ENCODE measurements around the gene ACACB. TPM values are rescaled to one million over a fixed set of nuclear protein-coding genes. Genes with fewer than 3 reads are reported as not detected.

Gene ACACB
- total RNA-seq, 1 donor from 2014 or later, result 130 TPM

DNA sequence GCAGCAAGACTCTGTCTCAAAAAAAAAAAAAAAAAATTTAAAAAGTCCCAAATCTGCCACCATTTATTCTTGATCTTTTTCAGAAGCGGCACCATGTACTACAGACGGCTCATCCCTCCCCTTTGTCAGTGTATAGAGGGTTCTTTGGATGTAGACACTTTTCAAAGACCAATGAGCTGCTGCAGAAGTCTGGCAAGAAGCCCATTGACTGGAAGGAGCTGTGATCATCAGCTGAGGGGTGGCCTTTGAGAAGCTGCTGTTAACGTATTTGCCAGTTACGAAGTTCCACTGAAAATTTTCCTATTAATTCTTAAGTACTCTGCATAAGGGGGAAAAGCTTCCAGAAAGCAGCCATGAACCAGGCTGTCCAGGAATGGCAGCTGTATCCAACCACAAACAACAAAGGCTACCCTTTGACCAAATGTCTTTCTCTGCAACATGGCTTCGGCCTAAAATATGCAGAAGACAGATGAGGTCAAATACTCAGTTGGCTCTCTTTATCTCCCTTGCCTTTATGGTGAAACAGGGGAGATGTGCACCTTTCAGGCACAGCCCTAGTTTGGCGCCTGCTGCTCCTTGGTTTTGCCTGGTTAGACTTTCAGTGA is 6.5 kb upstream of the ACACB start:
- intact Hi-C loops (cut with DNase I), result loop anchor here (5.0 kb wide), 1 partner anchor 42 kb away; no protein-coding TSS in a partner anchor
- Histone ChIP-seq H3K9me3 (no peaks in the 10 kb centered on the region), H3K36me3 (peaks cover 0 to 30% of the 10 kb centered on the region in 2 donors), H3K27me3 (no peaks in the 10 kb centered on the region), H3K4me1 (peaks cover 38% of the 10 kb centered on the region), H3K4me3 (no peak overlapping the region), H3K27ac (peak overlapping the region; percentile 91)
- no peak for DNase-seq (ENCODE audit: extremely low spot score in 2 of 2)
- TF ChIP-seq, protein P1, sequence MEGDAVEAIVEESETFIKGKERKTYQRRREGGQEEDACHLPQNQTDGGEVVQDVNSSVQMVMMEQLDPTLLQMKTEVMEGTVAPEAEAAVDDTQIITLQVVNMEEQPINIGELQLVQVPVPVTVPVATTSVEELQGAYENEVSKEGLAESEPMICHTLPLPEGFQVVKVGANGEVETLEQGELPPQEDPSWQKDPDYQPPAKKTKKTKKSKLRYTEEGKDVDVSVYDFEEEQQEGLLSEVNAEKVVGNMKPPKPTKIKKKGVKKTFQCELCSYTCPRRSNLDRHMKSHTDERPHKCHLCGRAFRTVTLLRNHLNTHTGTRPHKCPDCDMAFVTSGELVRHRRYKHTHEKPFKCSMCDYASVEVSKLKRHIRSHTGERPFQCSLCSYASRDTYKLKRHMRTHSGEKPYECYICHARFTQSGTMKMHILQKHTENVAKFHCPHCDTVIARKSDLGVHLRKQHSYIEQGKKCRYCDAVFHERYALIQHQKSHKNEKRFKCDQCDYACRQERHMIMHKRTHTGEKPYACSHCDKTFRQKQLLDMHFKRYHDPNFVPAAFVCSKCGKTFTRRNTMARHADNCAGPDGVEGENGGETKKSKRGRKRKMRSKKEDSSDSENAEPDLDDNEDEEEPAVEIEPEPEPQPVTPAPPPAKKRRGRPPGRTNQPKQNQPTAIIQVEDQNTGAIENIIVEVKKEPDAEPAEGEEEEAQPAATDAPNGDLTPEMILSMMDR (IDR thresholded peaks at IDR 0.05), result no peak
- TF ChIP-seq POLR2AphosphoS5 (IDR thresholded peaks at IDR 0.05; ENCODE audit: insufficient read depth in 1 of 2, low read depth in 1 of 2) (no peak), POLR2A (IDR thresholded peaks at IDR 0.05) (no peak)

DNA sequence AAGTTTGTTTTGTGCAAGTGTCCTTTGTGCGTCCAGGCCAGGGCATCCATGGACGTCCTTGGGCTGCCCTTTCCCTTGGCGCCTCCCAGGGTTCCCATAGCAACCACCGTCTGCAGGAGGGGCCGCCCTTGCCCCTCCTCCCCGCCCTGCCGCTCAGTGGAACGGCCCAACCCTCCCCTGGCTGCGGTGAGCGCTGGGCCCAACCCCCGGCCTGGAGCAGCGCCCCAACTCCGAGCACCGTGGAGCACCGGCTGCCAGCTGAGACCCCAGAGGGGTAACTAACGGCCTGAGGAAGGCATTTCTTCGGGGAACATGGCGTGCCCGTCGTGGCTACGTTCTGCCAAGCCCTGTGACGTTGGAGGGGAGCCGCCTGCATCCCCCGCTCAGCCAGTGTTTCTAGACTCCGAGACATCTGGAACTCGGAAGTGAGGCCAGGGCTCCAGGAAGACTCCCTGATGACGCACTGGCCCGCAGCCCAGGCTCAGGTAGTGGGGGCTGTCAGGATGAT is 5.3 kb upstream of the ACACB start:
- H3K4me1 ChIP-seq, result peaks cover 50% of the 10 kb centered on the region
- peak overlapping the region; percentile 91 for H3K27ac ChIP-seq
- H3K9me3 ChIP-seq, result no peaks in the 10 kb centered on the region
- peaks cover 0 to 18% of the 10 kb centered on the region in 2 donors for H3K36me3 ChIP-seq
- DNase-seq (ENCODE audit: extremely low spot score in 2 of 2), result peak in 1 of 2 donors; percentile 93
- H3K27me3 ChIP-seq, result no peaks in the 10 kb centered on the region
- peak overlapping the region; percentile 40 to 55 for H3K4me3 ChIP-seq
- TF ChIP-seq POLR2AphosphoS5 (IDR thresholded peaks at IDR 0.05; ENCODE audit: insufficient read depth in 1 of 2, low read depth in 1 of 2) (peak; percentile 89 to 98), POLR2A (IDR thresholded peaks at IDR 0.05) (peak in 1 of 2 donors; percentile 59)
- TF ChIP-seq, protein P1 (IDR thresholded peaks at IDR 0.05), result no peak
- intact Hi-C loops (cut with DNase I), result loop anchor here (5.0 kb wide), 1 partner anchor 41 kb away; no protein-coding TSS in a partner anchor

GRCh38 chr12:109112720-109113465 is 3.5 kb upstream of the ACACB start:
- no peaks in the 10 kb centered on the region for H3K27me3 ChIP-seq
- H3K27ac ChIP-seq, result peak overlapping the region; percentile 91
- peaks cover 0 to 5% of the 10 kb centered on the region in 2 donors for H3K36me3 ChIP-seq
- intact Hi-C loops (cut with DNase I), result loop anchor here (5.0 kb wide), 1 partner anchor 39 kb away; no protein-coding TSS in a partner anchor
- TF ChIP-seq, protein P1 (IDR thresholded peaks at IDR 0.05), result no peak
- TF ChIP-seq POLR2A (IDR thresholded peaks at IDR 0.05), result no peak
- no peak for TF ChIP-seq POLR2AphosphoS5 (IDR thresholded peaks at IDR 0.05; ENCODE audit: insufficient read depth in 1 of 2, low read depth in 1 of 2)
- H3K4me1 ChIP-seq, result peaks cover 64% of the 10 kb centered on the region
- H3K4me3 ChIP-seq, result no peak overlapping the region
- no peak for DNase-seq (ENCODE audit: extremely low spot score in 2 of 2)
- no peaks in the 10 kb centered on the region for H3K9me3 ChIP-seq

- no peak for DNase-seq (ENCODE audit: extremely low spot score in 2 of 2)
- H3K36me3 ChIP-seq, result no peaks in the 10 kb centered on the region
- TF ChIP-seq POLR2A (IDR thresholded peaks at IDR 0.05), result no peak
- TF ChIP-seq, protein P1 (IDR thresholded peaks at IDR 0.05), result no peak
- TF ChIP-seq POLR2AphosphoS5 (IDR thresholded peaks at IDR 0.05; ENCODE audit: insufficient read depth in 1 of 2, low read depth in 1 of 2), result no peak
- peak overlapping the region; percentile 19 for H3K27ac ChIP-seq
- H3K4me1 ChIP-seq, result peaks cover 64% of the 10 kb centered on the region
- intact Hi-C loops (cut with DNase I), result loop anchor here (5.0 kb wide), 1 partner anchor 39 kb away; no protein-coding TSS in a partner anchor
- no peaks in the 10 kb centered on the region for H3K9me3 ChIP-seq
- no peaks in the 10 kb centered on the region for H3K27me3 ChIP-seq
- H3K4me3 ChIP-seq, result no peak overlapping the region
Measured at GRCh38 chr12:109113661-109114321, 2.6 kb upstream of the ACACB start.

Data from vagina (tissue), 2 donors.